Esophagus squamous epithelium (tissue), 5 donors: Measurements from ENCODE around the gene LRRC8E. TPM values are rescaled to one million over a fixed set of nuclear protein-coding genes. Genes with fewer than 3 reads are reported as not detected.
"Not testable (repeated sequence)": the region's sequence is repeated elsewhere in the genome, so short reads cannot be mapped to it uniquely, and the experiment has no call there.

Experiments used
- DNase-seq: peaks from one replicate; lab custom pipeline; 2025; lab: John Stamatoyannopoulos, UW
- H3K27ac ChIP-seq, 4 donors: fragments of 200-600 bp; sonication (generic); one replicate each; pipeline ENCODE4 v1.5.1; 2016 to 2019; ENCODE audit warnings: mild to moderate bottlenecking in 1 of 4
- H3K27me3 ChIP-seq, 4 donors: fragments of 200-600 bp; sonication (generic); 1 replicate in 3 of 4; 2 replicates in 1 of 4; pipeline versions ENCODE4 v1.5.1 to v1.6.0; 2017 to 2021; ENCODE audit warnings: antibody characterized with exemption in 1 of 4
- H3K36me3 ChIP-seq, 3 donors: fragments of 200-600 bp; sonication (generic); one replicate each; pipeline ENCODE4 v1.5.1; 2016 to 2019
- H3K4me1 ChIP-seq, 3 donors: fragments of 200-600 bp; sonication (generic); one replicate each; pipeline ENCODE4 v1.5.1; 2017 to 2019
- H3K4me3 ChIP-seq, 4 donors: fragments of 200-600 bp; sonication (generic); 1 replicate in 3 of 4; 2 replicates in 1 of 4; pipeline ENCODE4 v1.5.1; 2016 to 2019; ENCODE audit warnings: mild to moderate bottlenecking in 2 of 4, moderate library complexity in 1 of 4
- H3K9me3 ChIP-seq, 3 donors: fragments of 200-600 bp; sonication (generic); one replicate each; pipeline ENCODE4 v1.5.1; 2016 to 2019
- POLR2A ChIP-seq, 4 donors: fragments of 450-650 bp; IDR thresholded peaks; one replicate each; pipeline ENCODE4 v1.6.1; 2017; ENCODE audit warnings: antibody characterized with exemption in 4 of 4, mild to moderate bottlenecking in 4 of 4, moderate library complexity in 3 of 4
- WGBS, 2 donors: methylation state at CpG; one replicate each; pipeline ENCODE4 v1.1.5; 2018; 5-methylcytosine and 5-hydroxymethylcytosine counted together
- intact Hi-C: fragments of 100-400 bp; cut with DNase I; formaldehyde crosslinking; loops from one replicate; pipeline ENCODE4 v1.15.0; 2022
- total RNA-seq, 4 donors: library from RNA; depleted of rRNA; stranded (reverse); fragments of >200 nt; gene quantifications; one replicate each; pipeline ENCODE4 v1.1.0, GENCODE V29; 2016
- TF ChIP-seq, protein P1 (sequence below), 6 experiments: fragments of 450-650 bp in 4 of 6; fragments of 200-600 bp in 2 of 6; sonication (generic) in 2 of 6; IDR thresholded peaks; one replicate each; pipeline ENCODE4 v1.5.1; 2016 to 2019; ENCODE audit warnings: antibody characterized with exemption in 6 of 6, mild to moderate bottlenecking in 4 of 6, moderate library complexity in 4 of 6
- donor health status: DM: yes; HTN: yes; CAD: no.

The LRRC8E gene
- total RNA-seq, 4 donors from 2014 or later: 7.6 to 17.0 (median 9.5) TPM

- Histone ChIP-seq H3K27ac (peak overlapping the region in 3 of 4 donors; percentile 9 to 73 (median 60)), H3K27me3 (peaks cover 19 to 64% (median 24%) of the 10 kb centered on the region in 4 donors), H3K4me3 (peak overlapping the region in 3 of 4 donors; percentile 21 to 65 (median 43)), H3K9me3 (no peaks in the 10 kb centered on the region), H3K4me1 (peaks cover 42 to 66% (median 45%) of the 10 kb centered on the region in 3 donors), H3K36me3 (peaks cover 6 to 24% (median 6%) of the 10 kb centered on the region in 3 donors)
- no peak for DNase-seq
- intact Hi-C loops: no loop called here
- TF ChIP-seq POLR2A (IDR thresholded peaks at IDR 0.05): no peak
- TF ChIP-seq, protein P1, sequence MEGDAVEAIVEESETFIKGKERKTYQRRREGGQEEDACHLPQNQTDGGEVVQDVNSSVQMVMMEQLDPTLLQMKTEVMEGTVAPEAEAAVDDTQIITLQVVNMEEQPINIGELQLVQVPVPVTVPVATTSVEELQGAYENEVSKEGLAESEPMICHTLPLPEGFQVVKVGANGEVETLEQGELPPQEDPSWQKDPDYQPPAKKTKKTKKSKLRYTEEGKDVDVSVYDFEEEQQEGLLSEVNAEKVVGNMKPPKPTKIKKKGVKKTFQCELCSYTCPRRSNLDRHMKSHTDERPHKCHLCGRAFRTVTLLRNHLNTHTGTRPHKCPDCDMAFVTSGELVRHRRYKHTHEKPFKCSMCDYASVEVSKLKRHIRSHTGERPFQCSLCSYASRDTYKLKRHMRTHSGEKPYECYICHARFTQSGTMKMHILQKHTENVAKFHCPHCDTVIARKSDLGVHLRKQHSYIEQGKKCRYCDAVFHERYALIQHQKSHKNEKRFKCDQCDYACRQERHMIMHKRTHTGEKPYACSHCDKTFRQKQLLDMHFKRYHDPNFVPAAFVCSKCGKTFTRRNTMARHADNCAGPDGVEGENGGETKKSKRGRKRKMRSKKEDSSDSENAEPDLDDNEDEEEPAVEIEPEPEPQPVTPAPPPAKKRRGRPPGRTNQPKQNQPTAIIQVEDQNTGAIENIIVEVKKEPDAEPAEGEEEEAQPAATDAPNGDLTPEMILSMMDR (IDR thresholded peaks at IDR 0.05): peak in 5 of 6 experiments; percentile 26 to 47 (median 39)
- WGBS, 2 donors: 6 to 20% methylated on average over 2 to 14 of the region's 71 CpGs
Observed at GRCh38 chr19:7917267-7918061, 29.2 kb downstream of the LRRC8E start.

- peaks cover 42 to 73% (median 45%) of the 10 kb centered on the region in 3 donors for H3K4me1 ChIP-seq
- H3K27me3 ChIP-seq: peaks cover 19 to 62% (median 24%) of the 10 kb centered on the region in 4 donors
- 27 to 44% methylated on average over 10 to 19 of the region's 29 CpGs for WGBS, 2 donors
- H3K4me3 ChIP-seq: peak overlapping the region in 2 of 4 donors; percentile 43 to 65
- DNase-seq, intact Hi-C loops, H3K9me3 ChIP-seq: not testable (repeated sequence)
- peaks cover 0 to 24% (median 9%) of the 10 kb centered on the region in 3 donors for H3K36me3 ChIP-seq
- peak overlapping the region in 2 of 4 donors; percentile 60 to 73 for H3K27ac ChIP-seq
Observed at GRCh38 chr19:7918062-7918614, 29.8 kb downstream of the LRRC8E start.

GRCh38 chr19:7918615-7919421, 30.5 kb downstream of the LRRC8E start:
- Histone ChIP-seq H3K36me3 (peaks cover 0 to 19% (median 11%) of the 10 kb centered on the region in 3 donors), H3K4me1 (peaks cover 42 to 80% (median 45%) of the 10 kb centered on the region in 3 donors), H3K27me3 (peaks cover 19 to 56% (median 24%) of the 10 kb centered on the region in 4 donors), H3K27ac (no peak overlapping the region), H3K4me3 (peak overlapping the region in 1 of 4 donors; percentile 83), H3K9me3 (no peaks in the 10 kb centered on the region)
- no peak for DNase-seq
- intact Hi-C loops: no loop called here
- TF ChIP-seq, protein P1 (IDR thresholded peaks at IDR 0.05): no peak
- no peak for TF ChIP-seq POLR2A (IDR thresholded peaks at IDR 0.05)
- 56 to 63% methylated on average over 10 to 17 of the region's 42 CpGs for WGBS, 2 donors

DNA sequence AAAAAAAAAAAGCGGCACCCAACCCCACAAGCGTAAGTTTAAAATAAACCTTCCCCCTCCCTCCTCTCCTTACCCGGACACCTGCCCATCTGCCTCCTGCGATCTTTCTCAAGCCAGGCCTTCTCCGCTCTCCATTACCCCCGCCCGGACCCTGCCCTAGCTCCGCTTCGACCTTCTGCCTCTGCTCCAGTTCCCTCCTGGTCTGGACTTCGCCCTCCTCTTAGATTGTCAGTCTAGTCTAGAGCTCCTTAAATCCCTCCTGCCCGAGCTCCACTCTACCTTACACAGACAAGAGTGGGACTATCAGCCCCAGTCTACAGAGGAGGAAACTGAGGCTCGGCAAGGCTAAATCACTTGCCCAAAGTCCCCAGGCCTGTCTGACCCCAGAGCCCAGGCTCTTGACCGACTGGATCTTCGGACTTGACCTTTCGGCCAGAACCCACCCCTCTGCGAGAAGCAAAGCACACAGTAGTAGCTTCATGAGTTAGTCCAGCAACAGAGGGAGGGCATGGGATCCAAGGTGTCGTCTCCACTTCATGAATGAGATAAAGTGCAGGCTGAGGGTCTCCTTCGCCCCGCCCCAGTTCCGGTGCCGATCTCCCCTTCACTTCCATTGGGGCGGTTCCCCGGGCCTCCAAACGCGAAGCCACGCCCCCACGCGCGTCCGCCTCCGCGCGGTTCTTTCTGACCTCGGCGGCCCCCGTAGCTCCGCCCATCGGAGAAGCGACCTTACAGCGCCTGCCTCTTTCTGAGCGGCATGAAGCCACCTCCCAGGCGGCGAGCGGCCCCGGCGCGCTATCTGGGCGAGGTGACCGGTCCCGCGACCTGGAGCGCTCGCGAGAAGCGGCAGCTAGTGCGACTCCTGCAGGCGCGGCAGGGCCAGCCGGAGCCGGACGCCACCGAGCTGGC, 31.6 kb downstream of the LRRC8E start, which contains the start of gene SNAPC2:
Gene SNAPC2, plus strand, starts transcription at position 729 of the 909 bp plus-strand sequence. Its CDS starts 29 bp downstream, at position 758.
- 20 to 48% methylated on average over 12 to 14 of the region's 62 CpGs for WGBS, 2 donors
- DNase-seq: peak; percentile 82
- Histone ChIP-seq H3K9me3 (no peaks in the 10 kb centered on the region), H3K4me1 (peaks cover 45 to 90% (median 49%) of the 10 kb centered on the region in 3 donors), H3K27ac (peak within 1 kb of the TSS; percentile 86 to 97 (median 94)), H3K36me3 (peaks cover 0 to 18% (median 11%) of the 10 kb centered on the region in 3 donors), H3K27me3 (peaks cover 13 to 54% (median 24%) of the 10 kb centered on the region in 4 donors), H3K4me3 (peak within 1 kb of the TSS; percentile 55 to 96 (median 70))
- TF ChIP-seq, protein P1 (IDR thresholded peaks at IDR 0.05): peak in 1 of 6 experiments; percentile 18
- TF ChIP-seq POLR2A (IDR thresholded peaks at IDR 0.05): peak in 2 of 4 donors; percentile 38 to 63
- intact Hi-C loops: no loop called here
